GM20000 (cell line): Measurements from ENCODE around the gene GMPR2.
"Not testable (repeated sequence)": the region's sequence is repeated elsewhere in the genome, so short reads cannot be mapped to it uniquely, and the experiment has no call there.

Source experiments
- DNase-seq: peaks from one replicate; pipeline ENCODE4 v3.0.0; 2012; ENCODE audit warnings: low spot score
- CTCF ChIP-seq: IDR thresholded peaks from 2 replicates; pipeline ENCODE4 v1.5.1; 2012; ENCODE audit warnings: mild to moderate bottlenecking, control low read depth; ENCODE audit errors: extremely low read depth, missing control alignments

Gene GMPR2

DNA sequence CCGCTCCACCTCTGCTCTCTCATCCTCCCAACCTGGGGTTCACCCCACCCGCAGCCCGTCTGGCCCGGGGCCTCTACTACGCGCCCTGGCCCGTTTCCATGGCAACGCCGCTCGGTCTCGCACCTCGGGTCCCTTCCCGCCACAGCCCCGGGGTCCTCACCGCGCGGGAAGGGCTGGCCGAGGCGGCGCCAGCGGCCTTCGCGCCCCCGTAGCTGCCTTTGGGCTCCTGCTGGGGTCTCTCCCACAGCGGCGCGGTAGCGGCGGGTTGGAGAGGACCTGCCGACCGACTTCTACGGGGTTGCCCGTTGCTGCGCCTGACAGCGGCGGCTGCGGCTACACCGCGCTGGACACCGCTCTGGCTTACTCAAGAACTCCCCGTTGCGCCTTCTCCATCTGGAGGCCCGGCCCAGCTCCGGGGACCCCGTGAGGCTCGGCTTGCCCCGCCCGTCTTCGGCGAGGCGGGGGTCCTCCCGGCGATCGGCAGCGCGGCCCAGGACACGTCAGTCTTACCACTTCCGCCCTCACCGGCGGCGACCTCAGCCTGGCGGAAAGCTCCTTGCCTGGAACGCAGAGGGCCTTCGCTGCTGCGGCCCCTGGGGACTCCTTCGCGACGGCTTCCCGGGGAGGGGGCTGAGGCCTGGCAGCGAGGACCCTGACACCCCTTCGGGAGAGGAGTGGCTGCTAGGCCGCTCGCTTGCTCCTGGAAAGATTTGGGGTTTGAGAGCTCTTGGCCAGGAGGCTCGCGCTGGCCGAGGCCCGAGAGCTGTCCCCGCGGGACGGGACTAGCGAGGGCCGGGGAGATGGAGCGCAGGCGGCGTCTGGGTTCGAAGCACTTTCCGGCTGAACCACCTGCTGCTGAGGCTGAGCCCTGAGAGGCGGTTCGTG is 37.3 kb upstream of the GMPR2 start, which contains the start of gene TM9SF1:
TSS of gene TM9SF1 (minus strand) at position 256 of the 885 bp plus-strand sequence. CDS start 422 bp downstream, outside the sequence.
- peak; percentile 94 for DNase-seq

DNA sequence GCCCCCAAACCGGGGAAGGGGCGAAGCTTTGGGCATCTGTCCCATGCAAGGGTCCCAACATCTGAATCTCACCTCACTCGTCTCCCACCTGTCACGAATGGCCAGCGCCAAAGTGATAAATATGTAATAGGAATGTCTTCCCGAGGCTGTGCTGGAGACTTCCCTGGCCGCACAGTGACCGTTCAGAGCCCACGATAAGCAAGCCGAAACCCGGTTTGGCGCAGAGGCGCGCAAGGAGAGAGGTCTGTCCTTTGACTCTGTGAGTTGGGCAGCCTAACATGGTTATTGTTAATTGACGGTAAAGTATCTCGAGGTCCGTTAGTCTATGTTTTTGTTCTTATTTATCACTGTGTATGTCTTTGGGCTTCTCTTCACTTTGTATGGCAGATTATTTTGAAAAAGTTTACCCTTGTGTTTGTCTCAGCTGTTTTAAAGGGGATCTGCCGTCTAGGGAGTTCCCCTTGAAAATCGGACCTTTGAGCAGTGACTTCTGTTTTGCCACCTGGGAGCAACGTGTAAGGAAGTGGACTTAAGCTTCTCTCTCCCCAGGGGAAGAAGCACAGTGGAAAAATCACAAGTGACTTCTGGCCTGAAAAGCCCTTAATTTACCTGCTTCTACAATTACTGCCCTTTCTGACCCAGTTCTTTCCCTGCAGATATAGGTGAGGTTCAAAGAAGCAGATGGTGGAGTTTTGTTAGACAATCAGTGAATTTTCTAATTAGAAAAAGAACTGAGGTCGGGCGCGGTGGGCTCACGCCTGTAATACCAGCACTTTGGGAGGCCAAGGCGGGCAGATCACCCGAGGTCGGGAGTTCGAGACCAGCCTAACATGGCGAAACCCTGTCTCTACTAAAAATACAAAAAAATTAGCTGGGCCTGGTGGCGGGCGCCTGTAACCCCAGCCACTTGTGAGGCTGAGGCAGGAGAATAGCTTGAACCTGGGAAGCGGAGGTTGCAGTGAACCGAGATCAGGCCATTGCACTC is 36.4 kb upstream of the GMPR2 start:
- TF ChIP-seq CTCF: no peak
- DNase-seq: peak; percentile 56

More for the DNA sequence above, 37.3 kb upstream of the GMPR2 start, which contains the start of gene TM9SF1:
- no peak for TF ChIP-seq CTCF

DNA sequence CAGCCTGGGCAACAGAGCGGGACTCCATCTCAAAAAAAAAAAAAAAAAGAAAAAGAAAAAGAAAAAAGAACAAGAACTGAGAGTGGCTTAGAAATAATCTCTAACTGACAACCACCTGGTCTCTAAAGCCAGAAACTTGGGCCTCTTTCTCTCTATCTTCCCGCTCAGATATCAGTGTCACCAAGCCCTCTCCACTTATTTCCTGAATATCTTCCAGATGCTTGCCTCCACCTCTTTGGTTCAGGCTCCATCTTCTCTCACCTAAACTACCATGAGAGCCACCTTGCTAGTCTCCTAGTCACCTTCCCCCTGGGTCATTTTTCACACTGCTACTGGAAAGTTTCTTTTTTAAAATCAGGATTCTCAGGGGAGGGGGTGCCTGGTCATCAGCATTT is 35.7 kb upstream of the GMPR2 start:
- TF ChIP-seq CTCF: no peak
- DNase-seq: no peak

GRCh38 chr14:24198814-24199524 is 33.8 kb upstream of the GMPR2 start:
- no peak for TF ChIP-seq CTCF
- DNase-seq: no peak

GRCh38 chr14:24202538-24202937 is 30.2 kb upstream of the GMPR2 start:
- DNase-seq: not testable (repeated sequence)

DNA sequence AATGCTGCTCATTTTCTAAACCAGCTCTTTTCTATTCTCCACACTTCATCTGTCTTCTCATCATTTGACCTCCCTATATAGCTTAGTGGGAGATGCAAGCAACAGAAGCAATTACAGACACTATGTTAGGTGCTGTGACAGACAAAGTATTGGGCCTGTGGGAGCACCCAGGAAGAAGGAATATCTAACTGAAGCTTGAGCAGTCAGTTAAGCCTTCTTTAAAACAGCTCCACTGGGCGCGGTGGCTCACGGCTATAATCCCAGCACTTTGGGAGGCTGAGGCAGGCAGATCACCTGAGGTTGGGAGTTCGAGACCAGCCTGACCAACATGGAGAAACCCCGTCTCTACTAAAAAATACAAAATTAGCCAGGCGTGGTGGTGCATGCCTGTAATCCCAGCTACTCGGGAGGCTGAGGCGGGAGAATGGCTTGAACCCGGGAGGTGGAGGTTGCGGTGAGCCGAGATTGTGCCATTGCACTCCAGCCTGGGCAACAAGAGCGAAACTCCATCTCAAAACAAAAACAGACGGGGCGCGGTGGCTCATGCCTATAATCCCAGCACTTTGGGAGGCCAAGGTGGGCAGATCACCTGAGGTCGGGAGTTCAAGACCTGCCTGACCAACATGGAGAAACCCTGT is 29.4 kb upstream of the GMPR2 start:
- not testable (repeated sequence) for DNase-seq

- DNase-seq: no peak
- TF ChIP-seq CTCF: no peak
Measured at GRCh38 chr14:24204163-24205146, 28.3 kb upstream of the GMPR2 start.
